GM18870 (cell line): ENCODE data around the gene PRAMEF8.
"Not testable (repeated sequence)": the region's sequence is repeated elsewhere in the genome, so short reads cannot be mapped to it uniquely, and the experiment has no call there.

Experiments used
- ATAC-seq: cut with Tn5 transposase; IDR thresholded peaks from one replicate; pipeline ENCODE4 v1.9.1; 2021; ENCODE audit warnings: moderate library complexity; ENCODE audit not compliant: unreplicated experiment

The PRAMEF8 gene

GRCh38 chr1:13285037-13285436 is at the start of gene PRAMEF8:
Gene PRAMEF8 (minus strand): TSS chr1:13285137. CDS start chr1:13284091, 1,046 bp downstream.
- ATAC-seq: not testable (repeated sequence)

- not testable (repeated sequence) for ATAC-seq
Observed at GRCh38 chr1:13315281-13315680, 30.3 kb upstream of the PRAMEF8 start, which contains the start of gene PRAMEF15. Gene PRAMEF15 (plus strand): TSS chr1:13315581. CDS start chr1:13318408, 2,827 bp downstream.

GRCh38 chr1:13303239-13303638 is 18.3 kb upstream of the PRAMEF8 start, which contains the start of gene PRAMEF33:
Gene PRAMEF33 (plus strand): TSS chr1:13303539. CDS start chr1:13305955, 2,416 bp downstream.
- not testable (repeated sequence) for ATAC-seq

GRCh38 chr1:13302197-13302596 is 17.3 kb upstream of the PRAMEF8 start:
- ATAC-seq: not testable (repeated sequence)

- ATAC-seq: not testable (repeated sequence)
Observed at GRCh38 chr1:13298699-13299098, 13.8 kb upstream of the PRAMEF8 start.

- ATAC-seq: not testable (repeated sequence)
Observed at GRCh38 chr1:13297216-13297931, 12.4 kb upstream of the PRAMEF8 start.

GRCh38 chr1:13289030-13289429 is 4.1 kb upstream of the PRAMEF8 start:
- ATAC-seq: not testable (repeated sequence)

- not testable (repeated sequence) for ATAC-seq
Observed at GRCh38 chr1:13279617-13280016, 5.3 kb downstream of the PRAMEF8 start.

GRCh38 chr1:13277016-13277415 is 7.9 kb downstream of the PRAMEF8 start:
- ATAC-seq: not testable (repeated sequence)

GRCh38 chr1:13265124-13265523 is 19.8 kb downstream of the PRAMEF8 start:
- not testable (repeated sequence) for ATAC-seq

GRCh38 chr1:13253898-13254297 is 31.0 kb downstream of the PRAMEF8 start, which contains the start of gene PRAMEF5:
Gene PRAMEF5 (plus strand): TSS chr1:13254198. CDS start chr1:13259269, 5,071 bp downstream.
- ATAC-seq: not testable (repeated sequence)

GRCh38 chr1:13247122-13247521 is 37.8 kb downstream of the PRAMEF8 start:
- not testable (repeated sequence) for ATAC-seq

- not testable (repeated sequence) for ATAC-seq
Observed at GRCh38 chr1:13246554-13246871, 38.4 kb downstream of the PRAMEF8 start.

GRCh38 chr1:13245841-13246553 is 38.9 kb downstream of the PRAMEF8 start:
- not testable (repeated sequence) for ATAC-seq

- not testable (repeated sequence) for ATAC-seq
Observed at GRCh38 chr1:13243536-13244263, 41.2 kb downstream of the PRAMEF8 start.

GRCh38 chr1:13239633-13240032 is 45.3 kb downstream of the PRAMEF8 start:
- not testable (repeated sequence) for ATAC-seq

- ATAC-seq: not testable (repeated sequence)
Observed at GRCh38 chr1:13237572-13237971, 47.4 kb downstream of the PRAMEF8 start.

- not testable (repeated sequence) for ATAC-seq
Observed at GRCh38 chr1:13234057-13234456, 50.9 kb downstream of the PRAMEF8 start.

- not testable (repeated sequence) for ATAC-seq
Observed at GRCh38 chr1:13232056-13232455, 52.9 kb downstream of the PRAMEF8 start.
